ENCODE measurements around the gene ARMC9.

ARMC9 gene

GRCh38 chr2:231318954-231319353 is 120.5 kb downstream of the ARMC9 start:
- no peak for DNase-seq

- DNase-seq, result no peak
Measured at GRCh38 chr2:231319867-231320266, 121.4 kb downstream of the ARMC9 start.

GRCh38 chr2:231321021-231321420 is 122.6 kb downstream of the ARMC9 start:
- no peak for DNase-seq

- peak; percentile 84 for DNase-seq
Measured at GRCh38 chr2:231321556-231322334, 123.3 kb downstream of the ARMC9 start.

- DNase-seq, result no peak
Measured at GRCh38 chr2:231323316-231323715, 124.9 kb downstream of the ARMC9 start.

GRCh38 chr2:231325826-231326225 is 127.4 kb downstream of the ARMC9 start:
- no peak for DNase-seq

GRCh38 chr2:231326404-231326803 is 128.0 kb downstream of the ARMC9 start:
- no peak for DNase-seq

GRCh38 chr2:231330311-231330710 is 131.9 kb downstream of the ARMC9 start:
- no peak for DNase-seq

GRCh38 chr2:231331533-231331932 is 133.1 kb downstream of the ARMC9 start:
- DNase-seq, result no peak

- no peak for DNase-seq
Measured at GRCh38 chr2:231332388-231332787, 134.0 kb downstream of the ARMC9 start.

- DNase-seq, result no peak
Measured at GRCh38 chr2:231332872-231333500, 134.6 kb downstream of the ARMC9 start.

- no peak for DNase-seq
Measured at GRCh38 chr2:231334179-231334930, 135.9 kb downstream of the ARMC9 start.

GRCh38 chr2:231334981-231335380 is 136.6 kb downstream of the ARMC9 start:
- no peak for DNase-seq

- DNase-seq, result no peak
Measured at GRCh38 chr2:231335591-231335990, 137.2 kb downstream of the ARMC9 start.

- no peak for DNase-seq
Measured at GRCh38 chr2:231336236-231336635, 137.8 kb downstream of the ARMC9 start.

GRCh38 chr2:231336700-231337099 is 138.3 kb downstream of the ARMC9 start:
- DNase-seq, result no peak

- no peak for DNase-seq
Measured at GRCh38 chr2:231337807-231338759, 139.7 kb downstream of the ARMC9 start.

GRCh38 chr2:231339316-231339715 is 140.9 kb downstream of the ARMC9 start:
- DNase-seq, result no peak

GRCh38 chr2:231341100-231341499 is 142.7 kb downstream of the ARMC9 start:
- no peak for DNase-seq

- DNase-seq, result no peak
Measured at GRCh38 chr2:231342061-231342711, 143.8 kb downstream of the ARMC9 start.

- DNase-seq, result no peak
Measured at GRCh38 chr2:231343006-231343710, 144.7 kb downstream of the ARMC9 start.

Data from hematopoietic multipotent progenitor cell treated with erythropoietin and hydrocortisone succinate and interleukin-3 and kit ligand, for 4 days (in vitro differentiated cells).